ENCODE measurements around the gene RPS26. TPM values are rescaled to one million over a fixed set of nuclear protein-coding genes. Genes with fewer than 3 reads are reported as not detected.

The RPS26 gene
- total and polyA plus RNA-seq, 2 of the 13 experiments (the other 11 are each of a cell fraction or from before 2014, with no cell fraction given): 150 to 421 TPM

DNA sequence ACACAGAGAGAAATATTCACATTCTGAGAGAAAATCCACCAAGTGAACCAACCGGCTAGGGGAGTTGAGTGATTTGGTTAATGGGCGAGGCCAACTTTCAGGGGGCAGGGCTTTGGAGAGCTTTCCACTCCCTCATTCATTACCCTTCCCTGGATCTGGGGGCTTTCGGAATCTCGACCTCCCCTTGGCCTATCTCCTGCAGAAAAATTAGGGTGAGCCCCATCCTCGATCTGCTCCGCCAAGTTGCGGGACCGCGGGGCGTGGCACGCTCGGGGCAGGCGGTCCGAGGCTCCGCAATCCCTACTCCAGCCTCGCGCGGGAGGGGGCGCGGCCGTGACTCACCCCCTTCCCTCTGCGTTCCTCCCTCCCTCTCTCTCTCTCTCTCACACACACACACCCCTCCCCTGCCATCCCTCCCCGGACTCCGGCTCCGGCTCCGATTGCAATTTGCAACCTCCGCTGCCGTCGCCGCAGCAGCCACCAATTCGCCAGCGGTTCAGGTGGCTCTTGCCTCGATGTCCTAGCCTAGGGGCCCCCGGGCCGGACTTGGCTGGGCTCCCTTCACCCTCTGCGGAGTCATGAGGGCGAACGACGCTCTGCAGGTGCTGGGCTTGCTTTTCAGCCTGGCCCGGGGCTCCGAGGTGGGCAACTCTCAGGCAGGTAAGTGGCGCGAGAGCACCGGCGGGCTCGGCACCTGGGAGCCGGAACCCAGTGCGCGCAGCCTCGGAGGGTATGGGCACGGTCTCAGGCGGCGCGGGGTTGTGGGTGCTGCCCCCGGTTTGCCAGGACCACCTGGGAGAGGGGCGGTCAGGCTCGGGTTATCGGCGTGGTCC is 38.2 kb downstream of the RPS26 start, which contains the start of gene ERBB3 (continued):
- TF ChIP-seq ZNF136 (CRISPR knock-in tag; IDR thresholded peaks at IDR 0.05; ENCODE audit: low read depth) (no peak), ZNF577 (CRISPR knock-in tag; IDR thresholded peaks at IDR 0.05; ENCODE audit: borderline replicate concordance, low read depth) (no peak), ZFP90 (CRISPR knock-in tag; IDR thresholded peaks at IDR 0.05; ENCODE audit: borderline replicate concordance) (0 out of 2 replicates have a peak, but pooled peaks have one; percentile 18), ZNF160 (CRISPR knock-in tag; IDR thresholded peaks at IDR 0.05) (peak; percentile 62), ZNF781 (CRISPR knock-in tag; IDR thresholded peaks at IDR 0.05; ENCODE audit: borderline replicate concordance, not compliant biosample characterization) (peak; percentile 52), ZNF331 (CRISPR knock-in tag; IDR thresholded peaks at IDR 0.05) (0 out of 2 replicates have a peak, but pooled peaks have one; percentile 22), PRDM10 (CRISPR knock-in tag; IDR thresholded peaks at IDR 0.05; ENCODE audit: low read depth) (peak; percentile 83), ZBTB21 (CRISPR knock-in tag; IDR thresholded peaks at IDR 0.05) (no peak)
- TF ChIP-seq, protein P1, sequence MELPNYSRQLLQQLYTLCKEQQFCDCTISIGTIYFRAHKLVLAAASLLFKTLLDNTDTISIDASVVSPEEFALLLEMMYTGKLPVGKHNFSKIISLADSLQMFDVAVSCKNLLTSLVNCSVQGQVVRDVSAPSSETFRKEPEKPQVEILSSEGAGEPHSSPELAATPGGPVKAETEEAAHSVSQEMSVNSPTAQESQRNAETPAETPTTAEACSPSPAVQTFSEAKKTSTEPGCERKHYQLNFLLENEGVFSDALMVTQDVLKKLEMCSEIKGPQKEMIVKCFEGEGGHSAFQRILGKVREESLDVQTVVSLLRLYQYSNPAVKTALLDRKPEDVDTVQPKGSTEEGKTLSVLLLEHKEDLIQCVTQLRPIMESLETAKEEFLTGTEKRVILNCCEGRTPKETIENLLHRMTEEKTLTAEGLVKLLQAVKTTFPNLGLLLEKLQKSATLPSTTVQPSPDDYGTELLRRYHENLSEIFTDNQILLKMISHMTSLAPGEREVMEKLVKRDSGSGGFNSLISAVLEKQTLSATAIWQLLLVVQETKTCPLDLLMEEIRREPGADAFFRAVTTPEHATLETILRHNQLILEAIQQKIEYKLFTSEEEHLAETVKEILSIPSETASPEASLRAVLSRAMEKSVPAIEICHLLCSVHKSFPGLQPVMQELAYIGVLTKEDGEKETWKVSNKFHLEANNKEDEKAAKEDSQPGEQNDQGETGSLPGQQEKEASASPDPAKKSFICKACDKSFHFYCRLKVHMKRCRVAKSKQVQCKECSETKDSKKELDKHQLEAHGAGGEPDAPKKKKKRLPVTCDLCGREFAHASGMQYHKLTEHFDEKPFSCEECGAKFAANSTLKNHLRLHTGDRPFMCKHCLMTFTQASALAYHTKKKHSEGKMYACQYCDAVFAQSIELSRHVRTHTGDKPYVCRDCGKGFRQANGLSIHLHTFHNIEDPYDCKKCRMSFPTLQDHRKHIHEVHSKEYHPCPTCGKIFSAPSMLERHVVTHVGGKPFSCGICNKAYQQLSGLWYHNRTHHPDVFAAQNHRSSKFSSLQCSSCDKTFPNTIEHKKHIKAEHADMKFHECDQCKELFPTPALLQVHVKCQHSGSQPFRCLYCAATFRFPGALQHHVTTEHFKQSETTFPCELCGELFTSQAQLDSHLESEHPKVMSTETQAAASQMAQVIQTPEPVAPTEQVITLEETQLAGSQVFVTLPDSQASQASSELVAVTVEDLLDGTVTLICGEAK (IDR thresholded peaks at IDR 0.05): no peak
- TF ChIP-seq, protein P1 (CRISPR knock-in tag; IDR thresholded peaks at IDR 0.05): peak; percentile 50; the same call in 1 of the 2 replicates
- TF ChIP-seq, protein P2, sequence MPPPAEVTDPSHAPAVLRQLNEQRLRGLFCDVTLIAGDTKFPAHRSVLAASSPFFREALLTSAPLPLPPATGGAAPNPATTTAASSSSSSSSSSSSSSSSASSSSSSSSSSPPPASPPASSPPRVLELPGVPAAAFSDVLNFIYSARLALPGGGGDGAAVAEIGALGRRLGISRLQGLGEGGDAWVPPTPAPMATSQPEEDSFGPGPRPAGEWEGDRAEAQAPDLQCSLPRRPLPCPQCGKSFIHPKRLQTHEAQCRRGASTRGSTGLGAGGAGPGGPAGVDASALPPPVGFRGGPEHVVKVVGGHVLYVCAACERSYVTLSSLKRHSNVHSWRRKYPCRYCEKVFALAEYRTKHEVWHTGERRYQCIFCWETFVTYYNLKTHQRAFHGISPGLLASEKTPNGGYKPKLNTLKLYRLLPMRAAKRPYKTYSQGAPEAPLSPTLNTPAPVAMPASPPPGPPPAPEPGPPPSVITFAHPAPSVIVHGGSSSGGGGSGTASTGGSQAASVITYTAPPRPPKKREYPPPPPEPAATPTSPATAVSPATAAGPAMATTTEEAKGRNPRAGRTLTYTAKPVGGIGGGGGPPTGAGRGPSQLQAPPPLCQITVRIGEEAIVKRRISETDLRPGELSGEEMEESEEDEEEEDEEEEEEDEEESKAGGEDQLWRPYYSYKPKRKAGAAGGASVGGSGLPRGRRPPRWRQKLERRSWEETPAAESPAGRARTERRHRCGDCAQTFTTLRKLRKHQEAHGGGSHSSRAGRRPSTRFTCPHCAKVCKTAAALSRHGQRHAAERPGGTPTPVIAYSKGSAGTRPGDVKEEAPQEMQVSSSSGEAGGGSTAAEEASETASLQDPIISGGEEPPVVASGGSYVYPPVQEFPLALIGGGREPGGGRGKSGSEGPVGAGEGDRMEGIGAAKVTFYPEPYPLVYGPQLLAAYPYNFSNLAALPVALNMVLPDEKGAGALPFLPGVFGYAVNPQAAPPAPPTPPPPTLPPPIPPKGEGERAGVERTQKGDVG (CRISPR knock-in tag; IDR thresholded peaks at IDR 0.05; ENCODE audit: borderline replicate concordance): no peak; the same call in 1 of the 2 replicates
